BLaER1 treated with 17β-estradiol and CSF1 and Interleukin-3, amounts not matched to agents 10 nM and 100 nM (cell line): ENCODE data around the gene TRPC4AP.
"Not testable (repeated sequence)": the region's sequence is repeated elsewhere in the genome, so short reads cannot be mapped to it uniquely, and the experiment has no call there.

Experiments
- H3K27ac ChIP-seq, 11 experiments: shearing (Covaris generic); formaldehyde crosslinking; 2 replicates each; pipeline ENCODE4 v1.8.1; 2022
- H3K27me3 ChIP-seq, 11 experiments: shearing (Covaris generic); formaldehyde crosslinking; 2 replicates each; pipeline ENCODE4 v1.8.1; 2022
- H3K36me3 ChIP-seq, 11 experiments: shearing (Covaris generic); formaldehyde crosslinking; 2 replicates each; pipeline ENCODE4 v1.8.1; 2022
- H3K4me1 ChIP-seq, 10 experiments: shearing (Covaris generic); formaldehyde crosslinking; 2 replicates each; pipeline ENCODE4 v1.8.1; 2022
- H3K4me2 ChIP-seq, 11 experiments: shearing (Covaris generic); formaldehyde crosslinking; 2 replicates each; pipeline ENCODE4 v1.8.1; 2022
- H3K4me3 ChIP-seq, 10 experiments: shearing (Covaris generic); formaldehyde crosslinking; 2 replicates each; pipeline ENCODE4 v1.8.1; 2022
- H3K9ac ChIP-seq, 11 experiments: shearing (Covaris generic); formaldehyde crosslinking; 2 replicates each; pipeline ENCODE4 v1.8.1; 2022
- H3K9me3 ChIP-seq, 11 experiments: shearing (Covaris generic); formaldehyde crosslinking; replicated peaks in 1 of 11; 2 replicates each; pipeline ENCODE4 v1.8.1; 2022
- H4K20me1 ChIP-seq, 11 experiments: shearing (Covaris generic); formaldehyde crosslinking; 2 replicates each; pipeline ENCODE4 v1.8.1; 2022
- Cebpa-rat ChIP-seq, 11 experiments: shearing (Covaris generic); IDR thresholded peaks; 2 replicates each; pipeline ENCODE4 v1.8.1; 2022

TRPC4AP gene

DNA sequence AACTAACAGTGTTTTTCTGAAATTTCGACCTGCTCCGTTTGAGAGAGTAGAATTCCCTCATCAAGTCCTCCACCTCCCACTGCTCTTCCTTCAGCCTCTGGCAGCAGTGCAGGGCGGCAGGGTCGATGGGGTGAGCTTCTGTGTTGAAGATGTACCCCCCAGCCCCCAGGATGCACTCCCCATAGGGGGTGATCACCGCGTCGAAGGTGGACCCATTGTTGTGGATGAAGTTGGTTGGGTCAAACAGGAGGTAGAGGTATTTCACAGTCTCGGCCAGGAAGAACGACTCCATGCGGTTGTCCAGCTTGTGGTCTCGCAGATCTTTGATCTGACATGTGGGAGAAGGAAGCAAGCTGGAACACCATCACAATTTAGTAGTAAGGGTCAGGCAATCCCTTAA lies 23.0 kb upstream of the TRPC4AP start:
- Histone ChIP-seq H3K27me3 (no peaks in the 10 kb centered on the region), H3K9ac (no peak overlapping the region), H3K4me2 (no peak overlapping the region), H3K36me3 (peaks cover 50 to 89% (median 66%) of the 10 kb centered on the region in 11 experiments), H3K9me3 (no peaks in the 10 kb centered on the region), H3K27ac (peak overlapping the region in 2 of 11 experiments; percentile 16 to 26; a peak in 1 of 22 replicates), H3K4me3 (no peak overlapping the region), H3K4me1 (peaks cover 0 to 33% (median 14%) of the 10 kb centered on the region in 10 experiments; a peak in 14 of 20 replicates), H4K20me1 (peaks cover 0 to 9% (median 0%) of the 10 kb centered on the region in 11 experiments; a peak in 2 of 22 replicates)
- no peak for TF ChIP-seq Cebpa-rat (IDR thresholded peaks at IDR 0.05)

DNA sequence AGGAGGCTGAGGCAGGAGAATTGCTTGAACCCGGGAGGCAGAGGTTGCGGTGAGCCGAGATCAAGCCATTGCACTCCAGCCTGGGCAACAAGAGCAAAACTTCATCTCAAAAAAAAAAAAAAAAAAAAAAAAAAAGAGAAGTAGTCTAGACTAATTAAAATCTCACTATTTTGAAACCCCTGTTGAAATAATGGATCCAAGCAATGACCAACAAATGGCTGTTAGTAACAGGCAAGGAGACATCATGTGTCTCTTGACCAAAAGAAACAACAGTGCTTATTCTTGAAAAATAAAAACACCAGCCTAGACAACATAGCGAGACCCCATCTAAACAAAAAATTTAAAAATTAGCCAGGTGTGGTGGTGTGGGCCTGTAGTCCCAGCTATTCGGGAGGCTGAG lies 19.7 kb upstream of the TRPC4AP start:
- not testable (repeated sequence) for H3K4me3 ChIP-seq, H3K9ac ChIP-seq, H4K20me1 ChIP-seq, H3K9me3 ChIP-seq, H3K27me3 ChIP-seq, H3K27ac ChIP-seq, H3K4me2 ChIP-seq
- peaks cover 23 to 93% (median 37%) of the 10 kb centered on the region in 11 experiments for H3K36me3 ChIP-seq
- H3K4me1 ChIP-seq = peaks cover 0 to 18% (median 0%) of the 10 kb centered on the region in 10 experiments; a peak in 4 of 20 replicates

DNA sequence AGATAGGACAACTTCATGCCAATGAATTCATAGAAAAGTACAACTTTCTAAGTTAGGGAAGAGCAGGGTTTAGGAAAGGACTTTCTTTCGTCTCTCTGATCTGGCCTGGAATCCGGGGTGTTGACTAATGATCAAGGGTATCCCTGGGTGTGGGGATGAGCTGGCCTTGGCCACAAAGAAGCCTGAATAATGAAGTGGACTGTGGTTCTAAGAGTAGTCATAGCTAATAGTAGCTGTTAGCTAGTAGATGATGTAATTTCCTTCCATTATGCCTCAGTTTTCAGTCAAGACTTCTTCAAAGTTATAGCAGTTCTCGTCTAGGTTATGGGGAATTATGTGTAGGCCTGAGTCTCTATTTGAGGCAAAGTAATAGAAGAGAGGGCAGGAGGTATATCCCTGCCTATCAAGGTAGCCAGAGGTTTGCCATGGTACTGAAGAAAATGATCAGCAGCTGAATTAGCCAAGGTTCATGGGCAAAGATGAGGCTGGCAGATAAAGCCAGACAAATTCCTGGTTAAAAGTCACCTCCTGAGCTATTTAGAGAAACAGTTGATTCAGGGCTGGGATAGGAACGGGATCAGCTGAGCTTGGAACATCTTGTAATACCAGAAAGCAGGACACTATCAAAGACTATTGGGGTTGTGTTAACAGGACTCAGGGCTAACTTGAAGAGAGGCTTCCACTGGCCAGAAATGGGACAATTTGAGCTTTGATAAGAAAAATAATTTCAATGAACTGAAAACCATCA lies 18.7 kb upstream of the TRPC4AP start:
- peaks cover 0 to 18% (median 0%) of the 10 kb centered on the region in 10 experiments; a peak in 4 of 20 replicates for H3K4me1 ChIP-seq
- no peak overlapping the region for H3K4me3 ChIP-seq
- peak overlapping the region in 2 of 11 experiments; percentile 4 to 54; a peak in 3 of 22 replicates for H3K27ac ChIP-seq
- H4K20me1 ChIP-seq = no peaks in the 10 kb centered on the region
- H3K9ac ChIP-seq = peak overlapping the region in 1 of 11 experiments; percentile 34; a peak in 1 of 22 replicates
- H3K27me3 ChIP-seq = no peaks in the 10 kb centered on the region
- peak overlapping the region in 2 of 11 experiments; percentile 5 to 50; a peak in 3 of 22 replicates for H3K4me2 ChIP-seq
- no peaks in the 10 kb centered on the region for H3K9me3 ChIP-seq
- H3K36me3 ChIP-seq = peaks cover 19 to 83% (median 28%) of the 10 kb centered on the region in 11 experiments
- no peak for TF ChIP-seq Cebpa-rat (IDR thresholded peaks at IDR 0.05)

DNA sequence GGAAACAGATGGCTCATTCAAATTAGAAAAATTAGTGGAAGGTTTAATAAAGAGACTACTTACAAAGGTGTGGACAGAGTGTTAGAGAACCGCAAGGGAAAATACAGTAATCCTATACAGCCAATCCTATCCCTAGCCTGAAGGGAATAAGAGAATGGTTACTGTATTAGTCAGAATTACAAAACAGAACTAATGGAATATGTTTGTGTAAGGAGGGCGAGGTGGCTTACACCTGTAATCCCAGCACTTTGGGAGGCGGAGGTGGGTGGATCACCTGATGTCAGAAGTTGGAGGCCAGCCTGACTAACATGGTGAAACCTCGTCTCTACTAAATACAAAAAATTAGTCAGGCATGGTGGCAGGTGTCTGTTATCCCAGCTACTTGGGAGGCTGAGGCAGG lies 16.3 kb upstream of the TRPC4AP start:
- no peaks in the 10 kb centered on the region for H3K9me3 ChIP-seq
- no peaks in the 10 kb centered on the region for H3K27me3 ChIP-seq
- H4K20me1 ChIP-seq = no peaks in the 10 kb centered on the region
- peaks cover under 1 to 59% (median 5%) of the 10 kb centered on the region in 11 experiments; a peak in 16 of 22 replicates for H3K36me3 ChIP-seq
- H3K4me2 ChIP-seq = no peak overlapping the region
- no peak overlapping the region for H3K4me3 ChIP-seq
- peaks cover 0 to 18% (median 0%) of the 10 kb centered on the region in 10 experiments; a peak in 4 of 20 replicates for H3K4me1 ChIP-seq
- no peak overlapping the region for H3K9ac ChIP-seq
- H3K27ac ChIP-seq = no peak overlapping the region
- TF ChIP-seq Cebpa-rat (IDR thresholded peaks at IDR 0.05) = no peak

DNA sequence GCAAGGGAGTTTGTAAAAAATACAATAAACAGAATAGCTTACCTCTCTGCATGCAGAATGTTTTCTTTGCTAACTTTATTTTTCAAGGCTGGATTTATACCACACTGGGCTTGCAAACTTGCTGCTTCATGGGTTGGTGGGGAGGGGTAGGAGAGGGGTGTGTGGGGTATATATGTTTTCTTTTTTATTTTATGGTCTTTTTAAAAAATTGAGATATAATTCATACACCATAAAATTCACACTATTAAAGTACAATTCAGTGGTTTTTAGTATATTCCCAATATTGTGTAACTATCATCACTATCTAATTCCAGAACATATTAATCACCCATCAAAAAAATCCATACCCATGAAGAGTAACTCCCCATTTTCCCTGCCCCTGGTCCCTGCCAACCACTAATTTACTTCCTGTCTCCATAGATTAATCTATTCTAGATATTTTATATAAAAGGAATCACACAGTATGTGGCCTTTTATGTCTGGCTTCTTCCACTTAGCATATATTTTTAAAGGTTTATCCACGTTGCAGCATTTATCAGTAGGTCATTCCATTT lies 14.3 kb upstream of the TRPC4AP start:
- H3K9ac ChIP-seq = no peak overlapping the region
- H3K4me1 ChIP-seq = peaks cover 0 to 15% (median 0%) of the 10 kb centered on the region in 10 experiments; a peak in 4 of 20 replicates
- H3K9me3 ChIP-seq = no peaks in the 10 kb centered on the region
- H3K4me2 ChIP-seq = no peak overlapping the region
- no peaks in the 10 kb centered on the region for H4K20me1 ChIP-seq
- no peak overlapping the region for H3K4me3 ChIP-seq
- H3K27ac ChIP-seq = no peak overlapping the region
- no peak for TF ChIP-seq Cebpa-rat (IDR thresholded peaks at IDR 0.05)
- peaks cover 0 to 43% (median 5%) of the 10 kb centered on the region in 11 experiments; a peak in 9 of 22 replicates for H3K36me3 ChIP-seq
- H3K27me3 ChIP-seq = no peaks in the 10 kb centered on the region

DNA sequence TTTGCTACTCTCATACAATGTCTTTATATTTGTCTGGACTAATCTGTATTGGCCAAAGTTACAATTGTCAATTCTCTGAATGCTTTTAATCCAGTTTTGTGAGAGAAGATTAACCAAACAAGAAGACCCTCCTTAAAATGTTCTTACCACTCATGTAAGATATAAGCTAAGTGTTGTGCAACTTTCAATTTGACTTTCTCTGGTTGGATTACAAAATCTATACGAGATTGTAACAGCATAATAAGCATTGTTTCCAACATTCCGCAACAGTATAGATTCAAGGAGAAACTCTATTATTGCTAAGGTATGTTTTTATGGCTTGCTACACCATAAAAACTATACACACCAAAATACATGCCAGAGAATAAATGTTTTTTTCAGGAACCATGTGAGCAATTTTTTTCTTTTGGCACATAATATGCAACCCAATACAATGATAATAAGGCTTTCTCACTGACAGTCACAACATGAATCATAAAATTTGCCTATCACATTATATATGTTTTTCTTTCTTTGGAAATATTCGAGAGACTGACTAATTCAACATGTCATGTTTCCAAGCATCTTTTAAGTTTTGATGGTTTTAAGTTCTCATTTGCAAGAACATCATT lies 12.2 kb upstream of the TRPC4AP start:
- Histone ChIP-seq H3K36me3 (peaks cover 0 to 24% (median 0%) of the 10 kb centered on the region in 11 experiments; a peak in 7 of 22 replicates), H3K4me2 (no peak overlapping the region), H3K27ac (no peak overlapping the region), H4K20me1 (no peaks in the 10 kb centered on the region), H3K9ac (no peak overlapping the region), H3K4me3 (no peak overlapping the region), H3K4me1 (peaks cover 0 to 3% (median 0%) of the 10 kb centered on the region in 10 experiments; a peak in 2 of 20 replicates), H3K9me3 (no peaks in the 10 kb centered on the region), H3K27me3 (no peaks in the 10 kb centered on the region)
- no peak for TF ChIP-seq Cebpa-rat (IDR thresholded peaks at IDR 0.05)

DNA sequence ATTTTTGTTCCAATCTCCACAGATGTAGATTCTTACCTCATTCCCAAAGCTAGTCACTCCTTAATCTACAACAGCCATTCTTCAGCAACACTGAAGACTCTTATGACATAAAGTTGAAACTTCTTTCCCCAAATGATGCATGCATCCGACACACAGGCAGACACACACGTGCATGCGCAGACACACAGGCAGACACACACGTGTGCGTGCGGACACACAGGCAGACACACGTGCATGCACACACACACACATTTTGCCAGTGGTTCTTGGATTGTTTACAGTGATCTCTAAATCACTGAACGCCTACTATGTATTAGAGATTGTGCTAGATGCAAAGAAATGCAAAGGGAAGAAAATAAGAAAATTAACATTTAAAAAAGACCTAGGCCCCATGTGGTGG lies 9.0 kb upstream of the TRPC4AP start:
- H3K27ac ChIP-seq = no peak overlapping the region
- no peak overlapping the region for H3K4me3 ChIP-seq
- H3K4me2 ChIP-seq = no peak overlapping the region
- no peaks in the 10 kb centered on the region for H3K27me3 ChIP-seq
- no peaks in the 10 kb centered on the region for H4K20me1 ChIP-seq
- H3K36me3 ChIP-seq = no peaks in the 10 kb centered on the region
- H3K9ac ChIP-seq = no peak overlapping the region
- H3K9me3 ChIP-seq = no peaks in the 10 kb centered on the region
- TF ChIP-seq Cebpa-rat (IDR thresholded peaks at IDR 0.05) = no peak
- H3K4me1 ChIP-seq = peaks cover 0 to 9% (median 0%) of the 10 kb centered on the region in 10 experiments; a peak in 5 of 20 replicates

DNA sequence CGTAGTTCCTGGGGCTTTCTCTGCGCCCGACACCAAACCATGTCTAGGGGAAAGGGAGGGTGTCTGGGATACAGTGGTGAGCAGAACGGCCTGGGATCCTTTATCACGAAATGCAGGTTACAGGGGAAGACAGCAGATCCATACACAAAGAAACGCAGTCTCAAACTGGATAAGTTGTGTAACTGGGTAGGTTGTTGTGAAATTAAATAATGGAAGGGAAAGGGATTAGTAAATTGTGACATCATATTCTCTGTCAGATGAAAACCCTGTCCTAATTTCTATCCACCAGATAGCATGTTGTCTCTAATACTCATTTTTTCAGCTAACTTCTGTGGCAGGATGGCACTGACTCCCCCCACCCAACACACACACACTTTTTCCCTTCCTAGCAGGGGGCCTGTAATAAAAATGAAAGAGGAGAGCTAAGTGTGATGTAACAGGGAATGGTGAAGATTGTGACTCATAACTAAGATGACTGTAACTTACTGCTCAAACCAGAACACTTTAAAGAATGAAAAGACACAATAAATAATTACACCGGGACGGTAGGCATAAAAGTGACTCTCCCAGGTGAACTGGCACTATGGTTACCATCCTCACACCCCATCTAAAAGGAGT lies 769 bp upstream of the TRPC4AP start:
- peak overlapping the region in 10 of 11 experiments; percentile 84 to 96 (median 90); a peak in 20 of 22 replicates for H3K27ac ChIP-seq
- H3K36me3 ChIP-seq = peaks cover 0 to 21% (median 12%) of the 10 kb centered on the region in 11 experiments; a peak in 19 of 22 replicates
- peak overlapping the region; percentile 60 to 82 (median 67) for H3K4me2 ChIP-seq
- H4K20me1 ChIP-seq = peaks cover 18 to 39% (median 35%) of the 10 kb centered on the region in 11 experiments; a peak in 21 of 22 replicates
- no peaks in the 10 kb centered on the region for H3K27me3 ChIP-seq
- peak overlapping the region in 9 of 11 experiments; percentile 93 to 97 (median 95); a peak in 16 of 22 replicates for H3K9ac ChIP-seq
- no peaks in the 10 kb centered on the region for H3K9me3 ChIP-seq
- TF ChIP-seq Cebpa-rat (IDR thresholded peaks at IDR 0.05) = no peak
- H3K4me1 ChIP-seq = peaks cover 14 to 45% (median 36%) of the 10 kb centered on the region in 10 experiments
- peak overlapping the region in 9 of 10 experiments; percentile 89 to 99 (median 95); a peak in 10 of 20 replicates for H3K4me3 ChIP-seq
